Cortex of kidney (tissue), 1 donor: ENCODE data around the gene LZTS3.
"Not testable (repeated sequence)": the region's sequence is repeated elsewhere in the genome, so short reads cannot be mapped to it uniquely, and the experiment has no call there.

Experiments used
- DNase-seq: peaks from one replicate; lab custom pipeline; 2025; lab: John Stamatoyannopoulos, UW

The LZTS3 gene

GRCh38 chr20:3172933-3173609, at the start of gene LZTS3:
TSS of gene LZTS3 (minus strand) at chr20:3173549. CDS start at chr20:3167163, 6,386 bp downstream.
- no peak for DNase-seq

DNA sequence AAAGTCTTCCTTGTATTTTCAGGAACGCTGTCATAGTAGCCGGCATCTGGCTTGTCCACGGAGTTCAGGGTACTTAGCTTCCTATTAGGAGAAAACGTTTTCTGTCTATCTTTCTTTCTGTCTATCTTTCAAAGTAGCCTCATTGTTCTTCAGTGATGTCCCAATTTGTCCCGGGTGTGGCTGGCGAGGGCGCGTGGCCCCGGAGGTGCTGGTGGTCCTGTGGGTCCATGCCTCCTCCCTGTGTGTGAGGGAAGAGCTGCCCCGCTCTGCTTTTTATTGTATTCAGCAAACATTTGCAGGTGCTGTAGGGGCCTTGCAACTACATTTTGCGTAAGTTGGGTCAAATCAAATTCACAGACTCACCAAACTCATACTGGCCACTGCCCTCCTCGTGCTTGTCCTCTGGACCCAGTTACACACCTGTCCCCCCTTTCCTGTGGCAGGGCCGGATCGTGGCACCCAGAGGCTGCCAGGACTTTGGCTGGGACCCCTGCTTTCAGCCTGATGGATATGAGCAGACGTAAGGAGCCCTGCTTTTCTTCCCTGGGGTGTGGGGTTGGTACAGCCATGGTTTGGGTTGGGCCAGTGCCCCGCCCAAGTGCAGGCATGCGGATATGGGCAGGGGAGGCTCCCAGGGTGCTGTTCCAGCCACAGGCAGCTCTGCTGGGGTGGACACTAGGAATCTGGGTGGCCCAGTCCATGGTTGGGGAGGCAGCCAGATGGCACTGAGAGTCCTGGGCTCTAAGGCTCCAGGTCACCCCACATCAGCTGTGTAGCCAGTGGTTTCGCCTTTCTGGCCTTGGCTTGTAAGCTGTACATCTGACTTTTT, 48.3 kb upstream of the LZTS3 start:
- no peak for DNase-seq

- DNase-seq: no peak
Measured at GRCh38 chr20:3218307-3218988, 45.1 kb upstream of the LZTS3 start.

GRCh38 chr20:3215359-3215917, 42.1 kb upstream of the LZTS3 start:
- not testable (repeated sequence) for DNase-seq

GRCh38 chr20:3213226-3213625, 39.9 kb upstream of the LZTS3 start:
- DNase-seq: no peak

- DNase-seq: no peak
Measured at GRCh38 chr20:3210346-3210745, 37.0 kb upstream of the LZTS3 start.

- no peak for DNase-seq
Measured at GRCh38 chr20:3209946-3210317, 36.6 kb upstream of the LZTS3 start.

- no peak for DNase-seq
Measured at GRCh38 chr20:3209257-3209945, 36.1 kb upstream of the LZTS3 start, which contains the start of gene ITPA. TSS of gene ITPA (plus strand) at chr20:3209498. CDS start at chr20:3209552, 54 bp downstream.

- no peak for DNase-seq
Measured at GRCh38 chr20:3208786-3209256, 35.5 kb upstream of the LZTS3 start.

DNA sequence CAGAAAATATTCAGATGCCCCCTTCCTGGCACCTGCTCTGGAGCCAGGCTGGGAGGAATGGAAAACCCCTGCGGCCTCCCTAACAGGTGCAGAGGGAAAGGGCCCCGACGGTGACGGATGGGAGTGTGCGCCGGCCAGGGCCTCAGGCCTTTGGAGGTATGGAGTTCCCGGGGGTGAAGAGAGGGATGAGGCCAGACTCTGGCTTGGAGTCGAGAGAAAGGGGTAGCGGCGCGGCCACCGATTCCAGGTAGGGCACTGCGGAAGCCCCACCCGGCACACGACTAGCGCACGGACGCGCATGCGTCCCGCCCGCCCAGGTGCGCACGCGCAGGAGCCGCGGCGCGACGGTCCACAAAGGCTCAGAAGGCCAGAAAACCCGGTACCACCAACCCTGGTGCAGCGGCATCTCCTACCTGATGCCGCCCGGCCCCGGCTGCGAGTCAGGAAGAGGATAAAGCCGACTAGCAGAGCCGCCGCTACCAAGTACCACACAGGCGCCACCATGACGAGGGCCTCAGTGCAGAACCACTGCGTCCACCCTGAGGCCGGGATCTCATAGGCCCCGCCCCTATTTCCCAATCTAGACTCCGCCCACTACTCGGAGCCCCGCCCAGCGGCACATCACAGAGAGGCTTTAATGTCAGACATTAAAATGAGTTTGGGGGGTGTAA, 30.9 kb upstream of the LZTS3 start, which contains the start of gene DDRGK1:
Gene DDRGK1, minus strand, starts transcription at position 559 of the 671 bp plus-strand sequence. Its CDS starts 55 bp downstream, at position 504.
- DNase-seq: no peak

DNA sequence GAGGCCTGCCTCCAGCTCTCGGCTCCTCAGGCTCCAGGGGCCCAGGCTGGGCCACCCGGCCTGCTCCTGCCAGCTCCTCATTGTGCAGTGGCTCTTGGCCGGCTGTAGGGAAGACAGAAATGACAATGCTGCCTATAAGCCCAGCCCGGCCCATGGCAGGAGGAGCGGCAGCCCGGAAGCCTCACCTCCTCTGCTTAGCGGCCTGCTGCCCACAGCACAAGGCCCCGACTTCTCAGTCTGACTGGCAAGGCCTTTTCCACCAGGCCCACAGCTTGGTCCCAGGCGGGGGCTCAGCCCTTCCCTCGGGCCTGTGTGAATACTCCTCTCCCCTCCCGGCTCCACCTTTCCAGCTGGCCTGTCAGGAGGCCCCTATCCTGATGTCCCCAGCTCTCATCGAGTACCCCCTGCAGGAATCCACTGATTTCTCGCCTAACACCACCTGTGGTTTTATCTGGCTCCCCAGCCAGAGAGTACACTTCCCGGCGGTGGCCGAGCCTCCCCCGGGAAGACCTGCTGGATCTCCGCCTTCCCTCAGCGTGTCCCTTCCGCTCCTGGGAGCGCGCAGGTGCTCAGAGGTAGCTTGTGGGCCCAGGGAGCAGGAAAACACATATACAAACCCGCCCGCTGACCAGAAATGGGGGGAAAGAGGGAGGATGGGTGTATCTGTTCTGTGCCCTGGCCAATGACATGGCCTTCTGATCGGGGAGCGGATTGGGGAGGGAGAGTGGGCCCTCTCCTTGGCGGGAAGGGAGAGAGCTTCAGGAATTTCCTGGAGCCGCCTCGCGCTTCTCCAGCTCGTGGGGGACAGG, 30.2 kb upstream of the LZTS3 start:
- DNase-seq: no peak

- no peak for DNase-seq
Measured at GRCh38 chr20:3202965-3203314, 29.6 kb upstream of the LZTS3 start.

DNA sequence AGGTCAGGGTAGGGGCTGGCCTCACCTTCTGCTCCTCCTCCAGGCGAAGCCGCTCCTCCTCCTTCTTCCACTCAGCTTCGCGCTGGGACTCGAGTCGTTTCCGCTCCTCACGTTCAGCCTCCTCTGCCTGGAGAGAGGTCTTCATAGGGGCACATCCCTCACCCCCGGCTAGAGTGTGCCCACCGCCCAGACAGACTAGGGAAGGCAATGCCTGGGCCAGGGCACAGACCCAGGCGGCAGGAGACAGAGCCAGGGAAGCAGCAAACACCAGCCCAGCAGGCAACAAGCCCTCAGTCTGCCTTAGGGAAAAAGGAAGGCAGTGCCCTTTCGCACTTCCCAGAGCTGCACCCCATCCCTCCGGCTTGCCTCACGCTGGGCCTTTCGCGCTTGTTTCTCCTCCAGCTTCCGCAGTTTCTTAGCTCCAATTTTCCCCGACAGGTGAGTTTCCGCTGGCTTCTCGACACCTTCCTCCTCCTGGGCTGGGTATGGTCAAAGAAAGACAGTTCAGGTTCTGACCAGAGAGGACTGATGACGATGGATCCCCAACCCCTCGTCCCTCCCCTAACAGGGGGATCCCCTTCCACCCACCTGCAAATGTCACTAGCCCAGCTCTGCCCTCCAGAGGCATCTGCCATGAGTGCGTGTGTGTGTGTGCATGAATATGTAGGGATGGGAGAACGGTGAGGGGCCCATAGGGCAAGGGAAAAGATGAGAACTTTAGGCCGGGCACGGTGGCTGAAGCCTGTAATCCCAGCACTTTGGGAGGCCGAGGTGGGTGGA, 26.8 kb upstream of the LZTS3 start:
- DNase-seq: no peak

- no peak for DNase-seq
Measured at GRCh38 chr20:3199206-3199605, 25.9 kb upstream of the LZTS3 start.

- DNase-seq: no peak
Measured at GRCh38 chr20:3195590-3196237, 22.4 kb upstream of the LZTS3 start.

GRCh38 chr20:3194617-3195280, 21.4 kb upstream of the LZTS3 start:
- no peak for DNase-seq

GRCh38 chr20:3193806-3194616, 20.7 kb upstream of the LZTS3 start:
- no peak for DNase-seq
